GM10248 (cell line): Measurements from ENCODE around the gene POU2F3.

Experiments used
- CTCF ChIA-PET: fragments of 300-600 bp; sonication (Branson Sonifier 250); formaldehyde crosslinking; extraction: SDS; loops from one replicate; lab custom pipeline; 2021; ENCODE audit warnings: antibody characterized with exemption; lab: Yijun Ruan, JAX
- POLR2A ChIA-PET: fragments of 350-650 bp; sonication (Branson Sonifier 250); formaldehyde crosslinking; extraction: SDS; loops from one replicate; lab custom pipeline; 2020; ENCODE audit warnings: antibody characterized with exemption; lab: Yijun Ruan, JAX
- DNase-seq: peaks from one replicate; pipeline ENCODE4 v3.0.0; 2012; ENCODE audit errors: extremely low spot score
- CTCF ChIP-seq: IDR thresholded peaks from 2 replicates; pipeline ENCODE4 v1.5.1; 2012; ENCODE audit warnings: mild to moderate bottlenecking, low read depth; ENCODE audit errors: extremely low read depth, missing control alignments, control extremely low read depth

Gene POU2F3

GRCh38 chr11:120308081-120308480 lies 68.1 kb downstream of the POU2F3 start:
- CTCF ChIA-PET, result interaction anchor here (4.0 to 18.0 kb wide), 2 partner anchors 8 to 68 kb away, joined by 15 to 792 read pairs; partner anchors contain the start of gene POU2F3
- no peak for TF ChIP-seq CTCF
- POLR2A ChIA-PET, result no interaction called here

GRCh38 chr11:120310870-120311269 lies 70.9 kb downstream of the POU2F3 start:
- ChIA-PET CTCF (interaction anchor here (2.9 to 4.0 kb wide), 2 partner anchors 11 to 75 kb away, joined by 13 to 15 read pairs; no protein-coding TSS in a partner anchor), POLR2A (no interaction called here)
- no peak for TF ChIP-seq CTCF
- no peak for DNase-seq

More at GRCh38 chr11:120308081-120308480, 68.1 kb downstream of the POU2F3 start:
- no peak for DNase-seq

- CTCF ChIA-PET, result interaction anchor here (1.2 to 6.3 kb wide), 4 partner anchors 8 to 78 kb away, joined by 3 to 97 read pairs (median 5); no protein-coding TSS in a partner anchor
- POLR2A ChIA-PET, result no interaction called here
- no peak for TF ChIP-seq CTCF
- DNase-seq, result no peak
These were observed 74.9 kb downstream of the POU2F3 start for GRCh38 chr11:120314861-120315260.

- ChIA-PET CTCF (interaction anchor here (1.2 to 6.3 kb wide), 4 partner anchors 14 to 86 kb away, joined by 3 to 97 read pairs (median 10); partner anchors contain the start of gene ARHGEF12), POLR2A (no interaction called here)
- DNase-seq, result no peak
- TF ChIP-seq CTCF, result no peak
These were observed 77.1 kb downstream of the POU2F3 start for GRCh38 chr11:120316880-120317688.

GRCh38 chr11:120317689-120318480 lies 77.9 kb downstream of the POU2F3 start:
- CTCF ChIA-PET, result interaction anchor here (1.2 to 6.3 kb wide), 4 partner anchors 15 to 87 kb away, joined by 3 to 97 read pairs (median 10); partner anchors contain the start of gene ARHGEF12
- TF ChIP-seq CTCF, result no peak
- DNase-seq, result no peak
- POLR2A ChIA-PET, result no interaction called here

GRCh38 chr11:120318906-120319305 lies 79.0 kb downstream of the POU2F3 start:
- DNase-seq, result no peak
- no peak for TF ChIP-seq CTCF
- POLR2A ChIA-PET, result no interaction called here
- CTCF ChIA-PET, result interaction anchor here (1.7 to 6.3 kb wide), 3 partner anchors 16 to 88 kb away, joined by 4 to 97 read pairs (median 15); no protein-coding TSS in a partner anchor
